HAP-1 (cell line): ENCODE measurements around the gene MARCHF11.

Experiments
- DNase-seq, 2 experiments: peaks; one replicate each; pipeline ENCODE4 v3.0.0-alpha.2; 2016 to 2020; ENCODE audit warnings: low spot score in 2 of 2
- H3K27me3 ChIP-seq: fragments of 250-450 bp; sonication (Bioruptor Pico); 2 replicates; pipeline ENCODE4 v1.5.1; 2020; ENCODE audit warnings: low read depth, mild to moderate bottlenecking, moderate library complexity
- H3K36me3 ChIP-seq: fragments of 250-450 bp; sonication (Bioruptor Pico); replicated peaks from 2 replicates; pipeline ENCODE4 v1.5.1; 2020; ENCODE audit warnings: mild to moderate bottlenecking
- H3K4me1 ChIP-seq: fragments of 250-450 bp; sonication (Bioruptor Pico); 2 replicates; pipeline ENCODE4 v1.5.1; 2020; ENCODE audit warnings: mild to moderate bottlenecking
- H3K4me3 ChIP-seq: fragments of 250-450 bp; sonication (Bioruptor Pico); 2 replicates; pipeline ENCODE4 v1.5.1; 2020; ENCODE audit warnings: mild to moderate bottlenecking, moderate library complexity
- H3K9me3 ChIP-seq: fragments of 250-450 bp; sonication (Bioruptor Pico); 2 replicates; pipeline ENCODE4 v1.5.1; 2020; ENCODE audit warnings: mild to moderate bottlenecking, moderate library complexity
- in situ Hi-C: fragments of 300-500 bp; cut with MboI; formaldehyde crosslinking; loops from 3 replicates; pipeline ENCODE4 v1.14.3; 2020; ENCODE audit warnings: low sequenced_read_pairs, inconsistent platforms, mixed read lengths

Gene MARCHF11

DNA sequence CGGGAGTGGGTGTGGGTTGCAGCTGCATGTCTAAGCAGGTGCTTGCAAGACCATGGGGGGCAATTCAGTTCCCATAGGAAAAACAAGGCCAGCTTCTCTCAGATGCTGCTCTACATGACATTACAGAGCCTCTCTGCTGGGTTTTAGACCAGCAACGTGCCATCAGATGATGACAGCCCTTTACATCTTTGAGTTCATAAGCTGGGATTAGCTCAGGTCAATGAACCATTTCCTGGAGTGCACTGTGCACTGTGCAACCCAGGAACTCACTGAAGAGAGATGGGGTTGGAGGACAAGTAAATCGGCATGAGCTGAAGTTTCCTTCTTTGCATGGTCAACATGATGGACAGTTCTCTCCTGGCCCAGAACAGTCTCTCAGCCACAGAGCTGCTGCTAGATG is 160.6 kb downstream of the MARCHF11 start:
- no peak for DNase-seq
- Histone ChIP-seq H3K36me3 (no peaks in the 10 kb centered on the region), H3K4me1 (no peaks in the 10 kb centered on the region), H3K4me3 (no peak overlapping the region), H3K27me3 (no peaks in the 10 kb centered on the region), H3K9me3 (no peaks in the 10 kb centered on the region; the same call in 1 of the 2 replicates)
- in situ Hi-C loops, result no loop called here

DNA sequence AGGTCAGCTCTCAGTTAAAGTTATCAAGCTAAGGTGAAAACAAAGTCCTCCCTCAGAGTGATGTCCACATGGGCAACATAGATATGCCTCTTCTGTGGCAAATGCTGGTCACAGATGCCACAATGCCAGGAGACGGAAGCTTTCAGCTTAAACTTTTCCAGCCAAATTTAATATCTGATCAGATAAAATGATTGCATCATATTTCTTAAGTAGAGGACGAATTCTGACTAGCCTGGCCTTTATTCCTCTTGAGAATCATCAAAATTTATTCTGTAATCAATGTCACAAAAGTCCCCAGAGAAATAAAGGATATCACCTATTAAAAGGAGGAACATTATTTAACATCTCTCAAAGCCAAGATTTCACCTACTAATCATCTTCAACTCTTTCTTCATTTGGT is 161.9 kb downstream of the MARCHF11 start:
- DNase-seq, result no peak
- in situ Hi-C loops, result no loop called here
- no peak overlapping the region for H3K4me3 ChIP-seq
- no peaks in the 10 kb centered on the region for H3K27me3 ChIP-seq
- no peaks in the 10 kb centered on the region for H3K36me3 ChIP-seq
- no peaks in the 10 kb centered on the region for H3K4me1 ChIP-seq
- no peaks in the 10 kb centered on the region; the same call in 1 of the 2 replicates for H3K9me3 ChIP-seq
